KOPT-K1 (cell line): Measurements from ENCODE around the gene ULBP2.
"Not testable (repeated sequence)": the region's sequence is repeated elsewhere in the genome, so short reads cannot be mapped to it uniquely, and the experiment has no call there.

ENCODE experiments used
- H3K27ac ChIP-seq: fragments of 200-600 bp; sonication (generic); 2 replicates; pipeline ENCODE4 v1.5.1; 2016; ENCODE audit warnings: antibody characterized with exemption, mild to moderate bottlenecking, low read depth, low read length; ENCODE audit not compliant: poor library complexity, severe bottlenecking
- H3K36me3 ChIP-seq: fragments of 200-600 bp; sonication (generic); 2 replicates; pipeline ENCODE4 v1.5.1; 2017; ENCODE audit warnings: antibody characterized with exemption, mild to moderate bottlenecking, low read length, moderate library complexity; ENCODE audit not compliant: insufficient read depth
- H3K9me3 ChIP-seq: fragments of 200-600 bp; sonication (generic); 2 replicates; pipeline ENCODE4 v1.5.1; 2017; ENCODE audit warnings: antibody characterized with exemption, low read length, mild to moderate bottlenecking; ENCODE audit not compliant: insufficient read depth, poor library complexity, severe bottlenecking

The ULBP2 gene

DNA sequence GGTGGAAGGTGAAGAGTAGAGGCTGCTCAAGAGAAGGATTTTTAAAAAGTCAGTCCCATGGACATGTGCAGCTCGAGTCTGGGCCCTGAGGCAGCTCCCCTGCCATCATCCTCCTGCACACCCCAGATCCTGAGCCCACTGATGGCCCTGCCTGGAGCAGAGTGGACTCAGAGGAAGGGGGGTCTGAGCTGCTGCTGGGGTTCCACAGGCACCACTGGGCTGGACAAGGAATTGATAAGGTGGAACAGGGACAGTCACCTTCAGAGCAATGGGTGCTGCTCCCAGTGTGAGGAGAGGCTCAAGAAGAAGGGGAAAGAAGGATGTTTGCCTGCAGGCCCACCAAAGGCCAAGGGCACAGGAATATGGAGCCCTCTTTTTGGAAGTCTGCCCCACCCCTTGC lies 6.2 kb downstream of the ULBP2 start:
- H3K36me3 ChIP-seq, result no peaks in the 10 kb centered on the region
- H3K9me3 ChIP-seq, result no peaks in the 10 kb centered on the region
- H3K27ac ChIP-seq, result no peak overlapping the region

DNA sequence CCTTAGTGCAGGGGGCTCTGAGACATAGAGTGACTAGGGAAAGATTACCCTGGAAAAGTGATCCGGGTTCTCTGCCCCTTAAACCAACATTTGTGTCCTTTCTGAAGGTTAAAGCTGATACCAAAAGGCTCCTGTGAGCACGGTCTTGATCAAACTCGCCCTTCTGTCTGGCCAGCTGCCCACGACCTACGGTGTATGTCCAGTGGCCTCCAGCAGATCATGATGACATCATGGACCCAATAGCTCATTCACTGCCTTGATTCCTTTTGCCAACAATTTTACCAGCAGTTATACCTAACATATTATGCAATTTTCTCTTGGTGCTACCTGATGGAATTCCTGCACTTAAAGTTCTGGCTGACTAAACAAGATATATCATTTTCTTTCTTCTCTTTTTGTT lies 6.8 kb downstream of the ULBP2 start:
- no peak overlapping the region for H3K27ac ChIP-seq
- H3K36me3 ChIP-seq, result no peaks in the 10 kb centered on the region
- H3K9me3 ChIP-seq, result no peaks in the 10 kb centered on the region

DNA sequence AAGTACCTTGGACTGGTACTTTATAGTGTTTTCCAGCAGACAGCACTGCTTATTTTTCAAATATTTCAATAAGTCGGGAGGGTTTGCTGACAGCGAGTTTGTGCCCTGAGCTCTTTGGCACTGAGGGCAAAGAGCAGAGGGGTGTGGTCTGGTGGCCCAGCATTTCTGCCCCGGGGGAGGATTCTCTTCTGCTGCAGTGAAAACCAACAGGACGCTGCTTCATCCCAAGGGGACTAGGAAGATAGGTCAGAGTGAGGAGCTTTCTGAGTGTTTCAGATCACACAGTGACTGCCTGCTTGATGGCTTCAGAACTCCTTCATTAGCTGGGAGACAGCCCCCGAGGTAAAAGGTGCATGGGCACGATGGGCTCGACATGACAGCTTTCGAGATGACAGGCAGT lies 8.6 kb downstream of the ULBP2 start:
- H3K36me3 ChIP-seq, result no peaks in the 10 kb centered on the region
- no peak overlapping the region for H3K27ac ChIP-seq
- H3K9me3 ChIP-seq, result no peaks in the 10 kb centered on the region

DNA sequence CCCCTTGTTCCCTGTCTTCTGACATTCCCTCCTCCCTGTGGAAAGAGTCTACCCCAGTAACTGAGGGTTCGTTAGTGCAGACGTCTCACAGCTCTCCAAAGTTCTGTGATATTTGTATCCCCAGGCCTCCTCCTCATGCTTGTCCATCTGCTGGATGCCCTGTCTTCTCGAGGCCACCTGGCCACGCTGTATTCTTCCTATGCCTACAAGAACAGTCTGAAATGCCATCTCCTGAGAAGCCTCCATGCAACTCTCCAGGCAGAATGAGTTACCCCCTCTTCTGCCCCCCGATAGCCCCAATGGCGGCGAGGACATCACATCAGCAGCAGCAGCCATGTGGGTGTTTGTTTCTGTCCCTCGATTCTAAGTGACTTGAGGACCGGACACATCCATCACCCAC lies 9.3 kb downstream of the ULBP2 start:
- Histone ChIP-seq H3K9me3 (no peaks in the 10 kb centered on the region), H3K27ac (no peak overlapping the region), H3K36me3 (no peaks in the 10 kb centered on the region)

DNA sequence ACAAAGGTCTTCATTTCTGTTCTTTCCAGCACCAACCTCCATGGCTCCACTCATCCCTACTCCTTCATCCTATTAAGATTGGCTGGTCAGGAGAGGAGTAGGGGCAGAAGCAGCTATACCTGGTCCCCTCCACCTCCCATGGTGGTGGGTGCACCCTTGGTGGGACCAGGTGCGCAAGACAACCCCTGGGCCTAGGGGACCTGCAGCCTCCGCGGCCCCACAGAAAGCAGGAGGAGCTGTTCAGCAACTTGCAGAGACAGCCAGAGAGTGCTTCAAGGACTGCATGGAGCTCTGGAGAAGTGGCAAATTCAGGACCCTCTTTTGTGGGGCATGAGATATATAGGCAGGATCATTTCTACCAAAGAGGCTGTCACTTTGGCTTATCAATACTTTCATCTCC lies 9.8 kb downstream of the ULBP2 start:
- no peak overlapping the region for H3K27ac ChIP-seq
- no peaks in the 10 kb centered on the region for H3K9me3 ChIP-seq
- no peaks in the 10 kb centered on the region for H3K36me3 ChIP-seq

DNA sequence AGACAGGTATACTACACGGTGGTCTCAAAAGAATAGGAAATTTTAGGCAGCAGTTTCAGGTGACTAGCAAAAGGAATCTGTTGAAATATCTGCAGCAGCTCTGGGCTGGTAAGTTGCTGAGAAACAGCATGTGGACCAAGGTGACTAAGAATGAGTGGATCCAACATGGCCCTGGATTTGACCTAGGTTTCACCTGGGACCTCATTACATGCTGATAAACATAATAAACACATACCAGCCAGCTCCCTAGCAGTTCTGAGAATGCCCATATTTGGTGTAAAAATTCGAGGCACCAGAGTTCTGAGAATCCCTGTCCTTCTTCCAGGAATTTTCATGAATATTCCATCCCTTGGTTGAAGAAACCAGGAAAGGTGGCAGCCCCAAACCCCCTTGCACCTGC lies 11.6 kb downstream of the ULBP2 start:
- H3K27ac ChIP-seq, H3K9me3 ChIP-seq, H3K36me3 ChIP-seq: not testable (repeated sequence)

DNA sequence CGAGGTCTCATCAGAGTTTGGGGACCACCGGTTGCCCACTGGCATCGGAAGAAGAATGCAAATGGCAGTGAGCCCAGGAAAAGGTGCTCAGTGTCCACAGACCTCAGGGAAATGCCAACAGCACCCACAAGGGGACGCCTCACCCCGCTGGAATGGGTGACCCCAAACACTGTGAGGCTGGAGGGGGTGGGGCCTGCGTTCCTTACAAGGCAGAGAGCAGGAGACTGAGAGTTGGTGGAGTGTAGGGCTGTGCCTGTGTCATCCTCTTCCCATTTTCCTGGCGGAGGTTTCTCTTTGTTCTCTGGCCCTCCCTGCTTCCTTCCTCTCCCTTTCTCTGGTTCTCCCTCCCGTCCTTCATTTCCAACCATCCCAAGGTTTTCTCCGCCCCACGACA lies 12.1 kb downstream of the ULBP2 start:
- H3K9me3 ChIP-seq, H3K36me3 ChIP-seq, H3K27ac ChIP-seq: not testable (repeated sequence)

DNA sequence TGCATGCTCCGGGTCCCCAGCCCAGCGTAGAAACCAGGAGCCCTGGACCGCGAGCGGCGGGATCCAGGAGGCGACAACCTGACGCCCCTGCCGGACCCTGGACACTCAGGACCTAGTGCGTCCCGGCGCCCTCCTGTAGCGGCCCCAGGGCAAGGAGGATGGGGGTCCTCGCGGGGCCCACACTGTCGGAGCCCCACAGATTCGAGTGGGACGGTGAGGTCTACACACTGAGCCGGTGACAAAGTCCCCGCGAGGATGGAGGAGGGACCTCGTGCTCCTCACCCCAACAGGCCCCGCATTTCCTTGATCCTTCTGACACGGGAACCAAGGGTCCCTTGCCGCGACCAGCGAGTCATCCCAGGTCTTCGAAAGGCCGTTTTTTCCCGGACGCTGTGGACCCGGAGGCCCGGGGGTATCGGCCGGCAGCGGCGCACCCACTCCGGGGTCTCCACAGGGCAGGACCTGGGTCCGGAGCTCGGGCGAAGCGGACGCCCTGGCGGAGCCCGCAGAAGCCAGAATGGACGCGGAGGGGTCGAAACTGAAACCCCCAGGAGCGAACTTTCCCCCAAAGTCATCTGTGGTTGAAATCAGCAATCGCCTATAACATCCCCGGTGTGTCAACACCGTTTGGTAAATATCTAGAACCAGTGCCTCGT lies 12.6 kb downstream of the ULBP2 start:
- not testable (repeated sequence) for H3K9me3 ChIP-seq, H3K36me3 ChIP-seq, H3K27ac ChIP-seq

DNA sequence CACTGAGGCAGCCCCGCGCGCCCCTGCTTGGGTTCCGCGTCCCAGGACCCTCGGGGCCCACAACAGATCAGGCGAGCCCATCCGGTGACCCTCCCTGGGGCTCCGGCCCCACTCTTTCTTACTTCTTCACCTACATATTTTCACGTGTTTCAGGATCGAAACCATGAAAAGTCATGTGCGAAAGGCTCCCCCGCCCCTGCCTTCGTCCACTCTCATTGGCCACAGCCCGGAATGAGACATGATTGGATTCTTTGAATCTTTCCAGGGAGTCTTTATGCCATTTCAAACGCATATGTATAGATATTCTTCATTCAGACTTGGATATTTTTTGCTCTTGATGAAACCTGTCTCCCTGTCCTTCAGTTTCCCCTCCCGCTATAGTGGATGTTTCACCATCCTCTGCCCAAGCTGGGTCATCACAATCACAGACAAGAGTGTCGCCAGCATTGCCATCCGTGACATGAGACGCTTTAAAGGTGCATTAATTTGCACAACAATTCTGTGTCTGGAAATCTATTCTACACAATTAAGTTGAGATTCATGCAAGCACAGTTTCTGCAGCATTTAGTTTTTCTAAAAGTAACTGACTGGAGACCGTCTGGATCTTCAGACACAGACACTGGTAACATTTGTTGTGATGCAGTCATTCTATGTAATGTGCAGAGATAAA lies 13.3 kb downstream of the ULBP2 start:
- H3K9me3 ChIP-seq, H3K36me3 ChIP-seq, H3K27ac ChIP-seq: not testable (repeated sequence)

DNA sequence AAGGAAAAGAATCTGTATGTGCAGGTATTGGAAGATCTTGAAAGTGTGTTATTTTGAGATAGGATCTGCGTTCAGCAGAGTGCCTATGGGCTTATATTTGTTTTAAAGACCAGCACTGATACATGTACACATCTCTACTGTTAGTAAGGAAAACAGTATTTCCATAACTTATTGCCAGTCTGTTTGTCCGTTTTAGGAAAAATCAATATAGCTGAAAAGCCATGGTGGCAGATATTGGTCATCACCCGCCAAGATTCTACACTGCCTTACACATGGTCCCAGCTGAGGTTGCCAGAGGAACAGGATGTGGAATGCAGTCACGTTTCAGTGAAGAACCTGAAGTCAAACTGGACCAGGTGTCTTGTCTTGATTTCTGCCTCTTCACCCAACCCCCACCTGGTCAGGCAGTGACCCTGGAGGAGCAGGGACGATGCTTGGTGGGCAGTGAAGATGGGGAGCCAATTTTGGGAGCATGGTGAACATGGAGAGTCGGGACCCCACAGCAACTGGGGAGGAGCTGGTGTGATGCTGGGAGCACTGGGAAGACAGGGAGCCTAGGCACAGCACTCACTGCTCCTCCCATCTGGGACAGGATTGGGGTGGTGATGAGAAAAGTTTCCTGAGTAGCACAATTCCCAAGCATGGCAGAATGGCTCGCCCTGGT lies 14.0 kb downstream of the ULBP2 start:
- not testable (repeated sequence) for H3K9me3 ChIP-seq, H3K27ac ChIP-seq, H3K36me3 ChIP-seq

DNA sequence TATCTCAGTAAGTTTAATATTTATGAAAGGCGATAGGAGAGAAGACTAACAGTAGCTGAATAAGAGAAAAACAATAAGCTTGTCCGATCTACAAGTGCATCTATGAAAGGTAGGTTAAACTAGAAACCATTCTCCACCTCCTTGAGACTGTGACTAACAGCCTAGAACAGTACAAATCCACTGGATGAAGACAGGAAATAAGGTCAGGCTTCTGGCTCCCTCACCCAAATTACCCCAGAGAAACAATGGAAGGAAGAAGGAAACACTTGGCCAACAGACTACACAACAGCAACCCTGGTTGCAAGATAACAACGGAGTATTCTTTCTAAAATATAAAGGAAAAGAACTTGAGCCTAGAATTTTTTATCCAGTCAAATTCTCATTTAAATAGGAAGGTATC lies 16.3 kb downstream of the ULBP2 start:
- H3K36me3 ChIP-seq, H3K9me3 ChIP-seq, H3K27ac ChIP-seq: not testable (repeated sequence)

DNA sequence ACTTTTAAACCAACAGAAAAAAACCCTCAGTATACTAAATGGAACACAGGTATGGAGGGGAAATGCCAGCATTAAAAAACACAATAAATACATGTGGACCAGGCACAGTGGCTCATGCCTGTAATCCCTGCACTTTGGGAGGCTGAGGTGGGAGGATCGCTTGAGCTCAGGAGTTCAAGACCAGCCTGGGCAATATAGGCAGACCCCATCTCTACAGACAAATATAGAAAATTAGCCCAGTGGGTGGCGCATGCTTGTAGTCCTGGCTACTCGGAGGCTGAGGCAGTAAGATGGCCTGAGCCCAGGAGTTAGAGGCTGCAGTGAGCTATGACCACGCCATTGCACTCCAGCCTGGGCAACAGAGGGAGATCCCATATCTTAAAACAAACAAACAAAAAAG lies 18.0 kb downstream of the ULBP2 start:
- not testable (repeated sequence) for H3K36me3 ChIP-seq, H3K27ac ChIP-seq, H3K9me3 ChIP-seq

DNA sequence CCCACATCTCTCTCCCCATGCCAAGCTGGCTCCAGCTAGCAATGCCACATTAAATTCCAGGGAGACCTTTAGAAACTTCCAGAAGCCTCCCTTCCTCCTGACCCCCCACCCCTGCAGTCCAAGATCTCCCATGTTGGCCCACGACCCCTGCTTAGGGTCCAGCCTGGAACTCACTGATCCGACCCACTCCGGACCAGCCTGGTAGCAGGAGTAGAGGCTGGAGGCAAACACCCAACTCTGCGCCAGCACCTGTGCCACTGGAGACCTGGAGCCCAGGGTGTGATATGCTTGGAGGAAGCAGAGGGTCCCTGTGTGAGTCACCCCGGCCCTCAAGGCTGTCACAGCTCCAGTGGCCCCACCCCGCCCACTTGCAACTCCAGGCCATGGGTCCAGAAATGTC lies 18.7 kb downstream of the ULBP2 start:
- H3K9me3 ChIP-seq, result peaks cover 7% of the 10 kb centered on the region
- no peak overlapping the region for H3K27ac ChIP-seq
- H3K36me3 ChIP-seq, result no peaks in the 10 kb centered on the region

DNA sequence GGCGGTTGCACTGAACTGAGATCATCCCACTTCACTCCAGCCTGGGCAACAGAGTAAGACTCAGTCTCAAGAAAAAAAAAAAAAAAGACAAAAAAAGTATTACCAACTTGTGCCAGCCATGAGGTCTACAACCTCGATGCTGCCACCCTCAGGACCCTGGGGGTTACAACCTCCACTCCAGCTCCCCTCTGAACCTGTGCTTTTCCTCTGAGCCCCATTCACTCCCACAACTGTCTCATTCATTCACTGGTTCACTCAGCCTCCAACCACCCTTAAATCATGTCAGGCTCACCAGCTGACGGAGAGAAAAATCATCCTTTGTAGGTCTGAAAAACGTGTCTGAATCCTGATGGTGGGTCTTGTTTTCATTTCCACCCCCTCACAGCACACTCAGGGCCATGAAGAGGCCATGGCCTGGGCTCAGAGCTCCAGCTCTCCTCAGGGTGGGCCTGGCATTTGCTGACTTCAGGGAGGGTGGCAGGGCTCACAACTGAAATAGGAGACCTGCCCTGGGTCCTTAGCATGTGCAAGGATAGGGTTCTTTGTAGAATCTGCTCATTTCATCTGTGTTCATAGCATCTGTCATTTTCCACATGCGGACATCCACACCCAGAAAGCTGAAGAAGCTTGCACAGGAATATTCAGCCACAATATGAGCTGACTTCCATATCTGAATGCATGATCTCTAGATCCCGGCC lies 20.1 kb downstream of the ULBP2 start:
- Histone ChIP-seq H3K36me3 (no peaks in the 10 kb centered on the region), H3K9me3 (peaks cover 7% of the 10 kb centered on the region), H3K27ac (no peak overlapping the region)

DNA sequence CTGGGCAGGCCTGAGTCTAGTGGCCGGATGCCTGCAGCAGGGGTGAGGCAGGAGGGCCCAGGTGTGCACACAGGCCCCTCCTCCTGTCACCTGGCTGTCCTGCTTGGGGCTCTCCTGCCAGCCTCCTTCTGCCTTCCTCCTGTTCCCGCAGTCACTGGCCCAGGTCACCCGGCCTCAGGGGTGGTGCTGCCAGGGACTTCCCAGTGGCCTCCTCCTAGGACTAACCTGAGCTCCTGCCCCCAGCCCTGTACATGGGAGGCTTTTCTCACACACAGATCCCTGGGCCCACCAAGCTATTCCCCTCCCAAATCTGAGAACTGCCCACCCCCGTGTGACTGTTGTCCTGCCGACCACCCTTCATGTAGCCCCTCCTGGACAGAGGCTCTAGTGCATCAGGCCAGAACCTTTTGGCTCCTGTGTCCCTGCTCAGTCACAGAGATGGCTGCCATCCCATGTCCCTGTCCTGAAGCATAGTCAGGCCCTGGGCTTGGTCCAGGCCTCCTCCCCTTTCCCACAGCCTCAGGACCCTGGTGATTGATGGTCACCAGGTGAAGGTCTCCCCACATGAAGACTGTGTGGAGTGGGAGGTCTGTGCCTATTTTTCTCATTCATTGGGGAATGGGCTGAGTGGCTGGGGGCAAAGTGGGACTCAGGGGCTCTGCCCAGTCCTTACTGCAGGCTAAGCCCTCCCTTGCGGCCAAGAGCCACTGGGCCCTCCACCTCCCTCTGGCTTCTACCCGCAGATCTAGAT lies 20.8 kb downstream of the ULBP2 start:
- Histone ChIP-seq H3K36me3 (no peaks in the 10 kb centered on the region), H3K9me3 (peaks cover 7% of the 10 kb centered on the region), H3K27ac (peak overlapping the region; percentile 53)
